ENCODE results near the gene AMH. TPM values are rescaled to one million over a fixed set of nuclear protein-coding genes. Genes with fewer than 3 reads are reported as not detected.

Gene AMH
- total RNA-seq, 6 experiments from 2014 or later = 0.24 to 1.2 (median 0.59) TPM

GRCh38 chr19:2273356-2274184 lies 24.4 kb downstream of the AMH start:
- Histone ChIP-seq H3K4me3 (peak overlapping the region; percentile 18 to 40 (median 28)), H3K27me3 (no peaks in the 10 kb centered on the region), H3K4me1 (peaks cover 0 to 32% (median 8%) of the 10 kb centered on the region in 4 donors), H3K36me3 (peaks cover 0 to 18% (median 5%) of the 10 kb centered on the region in 4 donors), H3K9me3 (no peaks in the 10 kb centered on the region), H3K27ac (peak overlapping the region; percentile 25 to 43 (median 41))
- WGBS (ENCODE audit: insufficient coverage, low coverage, low lambda C conversion rate, missing lambda C conversion rate) = 5% methylated on average over 27 of the region's 45 CpGs
- intact Hi-C loops (cut with DNase I) = loop anchor here (5.0 kb wide), 2 partner anchors 36 to 111 kb away; partner anchors contain the start of genes PLEKHJ1 (in 2 of the 2), SF3A2 (in 2 of the 2) and DOT1L (in 1 of the 2)
- TF ChIP-seq POLR2A (IDR thresholded peaks at IDR 0.05) (no peak), CTCF (IDR thresholded peaks at IDR 0.05) (peak; percentile 92 to 98 (median 96))
- ATAC-seq = peak; percentile 25 to 42 (median 35)
- peak; percentile 75 to 79 (median 79) for DNase-seq

- peak overlapping the region in 1 of 3 donors; percentile 43 for H3K27ac ChIP-seq
- no peak overlapping the region for H3K4me3 ChIP-seq
- H3K36me3 ChIP-seq = peaks cover 0 to 18% (median 5%) of the 10 kb centered on the region in 4 donors
- ATAC-seq (no peak), DNase-seq (no peak)
- intact Hi-C loops (cut with DNase I) = loop anchor here (5.0 kb wide), 2 partner anchors 37 to 112 kb away; partner anchors contain the start of genes PLEKHJ1 (in 2 of the 2), SF3A2 (in 2 of the 2) and DOT1L (in 1 of the 2)
- TF ChIP-seq CTCF (IDR thresholded peaks at IDR 0.05) (no peak), POLR2A (IDR thresholded peaks at IDR 0.05) (no peak)
- peaks cover 0 to 32% (median 8%) of the 10 kb centered on the region in 4 donors for H3K4me1 ChIP-seq
- no peaks in the 10 kb centered on the region for H3K9me3 ChIP-seq
- no peaks in the 10 kb centered on the region for H3K27me3 ChIP-seq
- 76% methylated on average over 7 of the region's 9 CpGs for WGBS (ENCODE audit: insufficient coverage, low coverage, low lambda C conversion rate, missing lambda C conversion rate)
These were observed 25.1 kb downstream of the AMH start for GRCh38 chr19:2274185-2274711.

GRCh38 chr19:2274931-2275535 lies 25.9 kb downstream of the AMH start:
- Histone ChIP-seq H3K27me3 (no peaks in the 10 kb centered on the region), H3K27ac (no peak overlapping the region), H3K9me3 (no peaks in the 10 kb centered on the region), H3K4me1 (peaks cover 0 to 32% (median 8%) of the 10 kb centered on the region in 4 donors), H3K4me3 (no peak overlapping the region), H3K36me3 (peaks cover 0 to 18% (median 5%) of the 10 kb centered on the region in 4 donors)
- intact Hi-C loops (cut with DNase I) = loop anchor here (5.0 kb wide), 2 partner anchors 38 to 113 kb away; partner anchors contain the start of genes PLEKHJ1 (in 2 of the 2), SF3A2 (in 2 of the 2) and DOT1L (in 1 of the 2)
- ATAC-seq (peak; percentile 35 to 45 (median 38)), DNase-seq (peak in 2 of 3 donors; percentile 57 to 70)
- 55% methylated on average over 5 of the region's 16 CpGs for WGBS (ENCODE audit: insufficient coverage, low coverage, low lambda C conversion rate, missing lambda C conversion rate)
- TF ChIP-seq POLR2A (IDR thresholded peaks at IDR 0.05) (no peak), CTCF (IDR thresholded peaks at IDR 0.05) (peak; percentile 51 to 57 (median 54))

GRCh38 chr19:2275588-2276428 lies 26.7 kb downstream of the AMH start:
- WGBS (ENCODE audit: insufficient coverage, low coverage, low lambda C conversion rate, missing lambda C conversion rate) = 71% methylated on average over 9 of the region's 74 CpGs
- Histone ChIP-seq H3K4me1 (peaks cover 0 to 32% (median 8%) of the 10 kb centered on the region in 4 donors), H3K27me3 (no peaks in the 10 kb centered on the region), H3K27ac (no peak overlapping the region), H3K9me3 (no peaks in the 10 kb centered on the region), H3K36me3 (peaks cover 0 to 18% (median 5%) of the 10 kb centered on the region in 4 donors), H3K4me3 (no peak overlapping the region)
- DNase-seq (no peak), ATAC-seq (no peak)
- no peak for TF ChIP-seq POLR2A (IDR thresholded peaks at IDR 0.05)
- no peak for TF ChIP-seq CTCF (IDR thresholded peaks at IDR 0.05)
- intact Hi-C loops (cut with DNase I) = no loop called here

All from right lobe of liver (tissue), 6 donors.